Skin epidermis (tissue), 12 donors: ENCODE results near the gene MYLK.

Source experiments
- H3K27ac ChIP-seq, 21 experiments: fragments of 200-600 bp; sonication (generic) in 11 of 21; one replicate each; pipeline ENCODE4 v1.5.0; 2020; ENCODE audit warnings: mild to moderate bottlenecking in 3 of 21, inconsistent platforms in 2 of 21, moderate library complexity in 2 of 21
- H3K4me3 ChIP-seq, 7 experiments: fragments of 200-600 bp; sonication (generic) in 2 of 7; one replicate each; pipeline ENCODE4 v1.5.0; 2020; ENCODE audit warnings: inconsistent platforms in 2 of 7, mild to moderate bottlenecking in 2 of 7, moderate library complexity in 1 of 7

Gene MYLK

DNA sequence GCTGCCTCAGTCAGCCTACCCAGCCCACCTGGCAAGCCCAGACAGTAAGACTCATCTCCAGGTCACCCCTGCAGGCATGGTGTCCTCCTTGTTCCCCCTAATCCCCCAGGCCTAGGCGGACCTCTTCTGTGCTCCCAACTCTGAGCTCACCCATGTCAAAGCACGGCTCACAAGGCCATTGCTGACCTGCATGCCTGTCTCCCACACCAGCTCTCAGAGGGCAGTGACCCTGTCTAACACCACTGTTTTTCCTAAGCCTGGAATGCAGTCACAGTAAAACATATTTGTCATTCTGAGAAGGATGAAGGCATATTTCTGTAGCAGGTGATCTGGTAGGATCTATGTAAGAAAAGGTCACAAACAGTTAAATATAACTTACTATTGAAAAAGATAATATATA is 189.0 kb downstream of the MYLK start:
- H3K27ac ChIP-seq, result peak overlapping the region in 19 of 21 experiments; percentile 7 to 89 (median 66)
- H3K4me3 ChIP-seq, result no peak overlapping the region

DNA sequence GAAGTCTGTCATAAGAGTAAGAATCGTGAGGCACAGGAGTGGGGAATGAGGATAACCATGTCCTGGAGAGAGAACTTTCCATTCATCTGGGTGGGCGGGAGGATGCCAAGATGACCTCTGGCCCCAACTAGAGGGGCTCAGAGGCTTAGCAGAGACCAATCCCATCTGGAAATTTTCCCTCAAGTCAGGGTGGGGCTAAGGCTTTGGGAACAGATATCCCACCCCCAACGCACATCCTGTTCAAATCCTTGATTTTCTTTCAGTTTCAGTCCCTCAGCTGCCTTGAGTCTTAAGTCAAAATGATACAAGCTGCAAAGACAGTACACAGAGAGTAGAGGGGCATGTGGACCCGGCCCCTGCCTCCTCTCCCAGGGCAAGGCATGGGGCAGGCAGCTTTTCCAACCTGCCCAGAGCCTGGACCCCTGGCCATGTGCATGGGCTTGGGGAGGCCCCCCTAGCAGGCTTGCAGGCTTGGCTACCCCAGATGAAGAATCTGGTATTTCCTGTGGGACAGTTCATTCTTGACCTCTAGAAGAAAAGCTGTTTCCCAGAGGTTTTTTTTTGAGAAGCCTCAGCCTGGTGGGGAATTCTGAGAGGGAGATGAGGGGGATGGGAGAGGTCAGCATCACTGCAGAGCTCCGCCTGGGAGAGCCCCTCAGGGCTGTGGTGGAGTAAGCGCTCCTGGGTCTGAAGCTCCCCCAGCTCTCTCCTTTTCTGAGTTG is 189.6 kb downstream of the MYLK start:
- no peak overlapping the region for H3K4me3 ChIP-seq
- peak overlapping the region in 19 of 21 experiments; percentile 7 to 89 (median 66) for H3K27ac ChIP-seq

DNA sequence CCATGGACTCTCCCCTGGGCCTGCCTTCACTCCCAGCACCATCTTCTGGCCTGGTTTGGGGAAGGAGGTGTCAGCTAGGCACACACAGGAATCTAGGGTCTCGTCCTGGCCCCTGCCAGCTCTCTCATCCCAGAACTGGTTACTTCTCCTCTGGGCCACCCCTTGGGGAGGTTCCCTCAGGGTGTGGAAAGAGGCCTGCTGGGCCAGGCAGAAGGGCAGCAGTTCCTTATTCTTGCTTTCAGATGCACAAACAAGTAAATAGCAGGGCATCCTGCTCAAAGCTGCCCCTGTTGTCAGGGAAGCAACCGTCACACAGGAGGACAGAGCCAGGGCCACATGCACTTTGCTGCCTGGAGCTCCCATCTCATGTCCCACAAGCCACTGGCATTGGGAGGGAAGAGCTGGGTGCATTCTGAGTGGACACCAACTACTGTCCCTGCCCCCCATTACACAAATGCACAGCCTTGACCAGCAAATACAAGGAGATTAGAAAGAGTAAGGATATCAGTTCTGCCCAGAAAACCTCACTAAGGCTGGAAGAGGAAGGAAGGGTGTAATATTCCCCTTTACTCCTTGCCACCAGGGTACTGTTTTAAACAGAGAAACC is 190.4 kb downstream of the MYLK start:
- H3K27ac ChIP-seq, result peak overlapping the region in 18 of 21 experiments; percentile 20 to 89 (median 68)
- H3K4me3 ChIP-seq, result no peak overlapping the region

DNA sequence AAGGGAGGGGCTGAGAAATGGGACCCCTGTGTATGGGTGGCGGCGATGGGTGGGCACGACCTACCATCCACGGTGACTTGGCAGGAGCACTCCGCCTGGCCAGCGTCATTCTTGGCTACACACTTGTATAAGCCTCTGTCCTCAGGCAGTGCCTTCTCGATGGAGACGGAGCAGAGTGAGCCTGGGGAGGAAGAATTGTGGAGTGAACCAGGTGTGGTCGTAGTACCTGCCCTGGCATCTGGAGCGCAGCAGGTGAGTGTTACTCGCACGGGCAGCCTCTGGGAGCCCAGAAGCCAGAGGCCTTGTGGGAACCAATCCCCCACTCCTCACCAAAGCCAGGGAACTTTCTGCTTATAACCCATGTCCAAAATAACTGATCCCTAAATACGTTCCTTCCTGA is 191.5 kb downstream of the MYLK start:
- Histone ChIP-seq H3K4me3 (no peak overlapping the region), H3K27ac (peak overlapping the region in 11 of 21 experiments; percentile 3 to 89 (median 73))

DNA sequence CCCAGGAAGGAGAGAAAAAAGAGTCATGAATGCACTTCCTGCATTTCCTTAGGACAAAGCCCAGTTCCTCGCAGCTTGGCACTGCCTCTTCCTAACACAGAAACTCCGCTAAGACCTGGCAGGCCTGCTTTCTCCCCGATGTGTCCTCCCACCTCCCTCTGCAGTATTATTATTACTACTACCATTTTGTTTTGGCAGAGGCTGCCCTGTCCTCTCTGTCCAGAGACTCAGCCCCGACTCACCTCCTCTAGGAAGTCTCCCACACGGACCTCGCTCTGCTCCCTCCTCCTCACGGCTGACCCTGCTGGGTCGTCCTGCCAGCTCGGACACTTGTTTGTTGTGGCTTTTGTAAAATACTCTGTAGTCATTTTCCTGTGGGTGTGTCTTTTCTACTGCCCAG is 192.1 kb downstream of the MYLK start:
- Histone ChIP-seq H3K4me3 (no peak overlapping the region), H3K27ac (peak overlapping the region in 12 of 21 experiments; percentile 3 to 89 (median 55))

- Histone ChIP-seq H3K27ac (peak overlapping the region in 4 of 21 experiments; percentile 62 to 77 (median 73)), H3K4me3 (no peak overlapping the region)
These were observed 194.3 kb downstream of the MYLK start for GRCh38 chr3:123689831-123690230.

GRCh38 chr3:123688241-123688747 is 195.8 kb downstream of the MYLK start:
- peak overlapping the region in 11 of 21 experiments; percentile 15 to 77 (median 54) for H3K27ac ChIP-seq
- no peak overlapping the region for H3K4me3 ChIP-seq

GRCh38 chr3:123687286-123687685 is 196.8 kb downstream of the MYLK start:
- H3K4me3 ChIP-seq, result no peak overlapping the region
- H3K27ac ChIP-seq, result peak overlapping the region in 4 of 21 experiments; percentile 34 to 77 (median 55)

- Histone ChIP-seq H3K27ac (peak overlapping the region in 5 of 21 experiments; percentile 33 to 71 (median 39)), H3K4me3 (no peak overlapping the region)
These were observed 197.9 kb downstream of the MYLK start for GRCh38 chr3:123686251-123686650.

DNA sequence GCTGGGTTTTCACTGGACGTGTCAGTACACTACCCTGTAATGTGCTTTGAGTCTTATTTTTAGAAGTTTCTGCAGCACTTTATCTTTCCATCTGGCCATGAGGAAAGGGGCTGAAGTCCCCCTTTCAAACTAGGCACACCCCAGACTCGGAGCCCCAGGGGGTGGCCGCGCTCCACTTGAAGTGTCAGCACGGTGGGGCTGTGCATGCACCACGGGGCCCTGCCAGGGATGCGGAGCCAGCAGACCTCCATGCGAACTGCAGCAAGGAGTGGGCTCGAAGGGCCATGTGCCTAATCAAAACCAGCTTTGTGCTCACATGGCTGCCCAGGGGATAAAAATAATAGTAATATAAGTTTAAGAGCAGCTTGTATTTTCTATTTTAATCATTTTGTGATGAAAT is 198.4 kb downstream of the MYLK start:
- peak overlapping the region in 4 of 21 experiments; percentile 33 to 71 (median 39) for H3K27ac ChIP-seq
- no peak overlapping the region for H3K4me3 ChIP-seq

DNA sequence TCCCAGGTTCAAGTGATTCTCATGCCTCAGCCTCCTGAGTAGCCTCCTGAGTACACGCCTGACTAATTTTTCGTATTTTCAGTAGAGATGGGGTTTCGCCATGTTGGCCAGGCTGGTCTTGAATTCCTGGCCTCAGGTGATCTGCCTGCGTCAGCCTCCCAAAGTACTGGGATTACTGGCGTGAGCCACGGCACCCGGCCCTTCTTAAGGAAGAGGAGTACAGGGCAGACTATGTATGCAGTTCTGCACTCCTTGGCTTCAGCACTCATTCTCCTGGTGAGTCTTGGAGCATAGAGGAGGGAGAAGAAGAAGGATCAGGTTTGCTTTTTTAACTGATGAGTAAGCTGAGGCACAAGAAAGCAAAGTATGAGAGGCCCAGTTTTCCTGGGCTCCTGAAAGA is 199.5 kb downstream of the MYLK start:
- H3K4me3 ChIP-seq, result no peak overlapping the region
- no peak overlapping the region for H3K27ac ChIP-seq

DNA sequence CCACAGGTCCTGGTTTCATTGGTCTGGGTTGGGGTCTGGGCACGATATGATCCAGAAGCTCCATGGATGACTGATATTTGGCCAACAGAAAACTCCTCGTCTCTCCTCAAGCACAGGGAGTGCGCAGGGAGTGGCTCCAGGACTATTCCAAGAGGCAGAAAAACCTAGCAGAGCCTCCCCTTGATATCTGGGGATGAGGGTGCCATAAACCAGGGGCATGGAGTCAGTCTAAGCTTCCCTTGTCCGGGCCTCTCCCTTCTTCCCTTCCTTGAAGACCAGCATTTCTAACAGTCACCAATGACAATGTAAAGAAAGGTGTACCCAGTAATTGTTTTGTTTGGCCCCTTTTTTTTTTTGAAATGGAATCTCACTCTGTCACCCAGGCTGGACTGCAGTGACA is 199.9 kb downstream of the MYLK start:
- H3K4me3 ChIP-seq, result no peak overlapping the region

GRCh38 chr3:123683505-123684154 is 200.5 kb downstream of the MYLK start:
- Histone ChIP-seq H3K27ac (peak overlapping the region in 4 of 21 experiments; percentile 2 to 50 (median 30)), H3K4me3 (no peak overlapping the region)

More for the DNA sequence above, 199.9 kb downstream of the MYLK start:
- no peak overlapping the region for H3K27ac ChIP-seq

GRCh38 chr3:123682781-123683504 is 201.2 kb downstream of the MYLK start:
- Histone ChIP-seq H3K27ac (peak overlapping the region in 4 of 21 experiments; percentile 2 to 50 (median 34)), H3K4me3 (no peak overlapping the region)

- Histone ChIP-seq H3K27ac (no peak overlapping the region), H3K4me3 (no peak overlapping the region)
These were observed 201.8 kb downstream of the MYLK start for GRCh38 chr3:123682302-123682701.

DNA sequence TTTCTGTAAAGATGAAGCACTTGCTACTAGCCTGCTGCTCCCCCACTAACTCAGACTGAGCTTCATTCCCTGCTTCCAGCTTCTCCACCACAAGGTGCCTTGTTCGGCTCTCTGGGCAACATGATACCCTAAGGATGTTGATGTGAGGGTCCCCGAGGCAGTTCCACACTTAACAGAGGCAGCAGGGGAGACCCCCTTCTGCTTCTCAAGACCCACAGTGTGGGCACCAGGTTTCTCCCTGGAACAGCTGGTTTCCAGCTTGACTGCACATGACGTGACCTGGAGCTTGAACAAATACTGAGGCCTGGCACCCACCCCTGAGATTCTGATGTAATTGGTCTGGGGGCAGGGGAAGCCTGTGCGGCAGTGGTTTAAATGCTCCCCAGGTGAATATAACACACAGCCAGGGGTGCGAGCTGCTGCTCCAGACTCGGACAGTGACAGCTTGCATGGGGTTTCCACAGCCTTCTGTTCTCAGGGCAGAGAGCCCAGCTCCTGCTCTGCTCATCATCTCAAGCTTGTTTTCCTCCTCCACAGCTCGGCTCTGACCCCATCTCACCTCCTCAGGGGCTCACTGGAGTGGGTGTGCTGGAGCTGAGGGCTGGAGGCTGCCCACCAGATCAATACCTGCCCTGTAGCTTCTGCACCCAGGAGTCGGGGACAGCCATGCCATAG is 204.3 kb downstream of the MYLK start:
- no peak overlapping the region for H3K4me3 ChIP-seq

DNA sequence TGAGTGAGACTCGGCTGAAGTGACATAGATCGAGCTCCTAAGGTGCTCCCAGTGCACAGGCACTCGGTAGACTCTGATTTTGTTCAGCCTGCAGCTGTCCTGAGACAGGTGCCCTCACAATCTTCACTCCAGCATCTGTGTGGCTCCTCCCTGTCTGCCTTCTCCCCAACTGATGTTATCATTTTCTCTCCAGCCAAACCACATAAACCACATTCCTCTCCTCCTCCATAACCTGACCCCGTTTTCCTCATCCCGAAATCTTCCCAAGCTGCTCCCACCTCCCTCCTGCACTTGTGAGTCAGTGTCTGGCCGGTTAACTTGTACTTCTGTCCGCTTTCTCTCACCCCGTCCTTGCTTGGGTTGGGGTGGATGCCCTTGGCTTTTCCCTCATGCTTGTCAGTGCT is 206.0 kb downstream of the MYLK start:
- Histone ChIP-seq H3K4me3 (no peak overlapping the region), H3K27ac (no peak overlapping the region)

More for the DNA sequence above, 204.3 kb downstream of the MYLK start:
- no peak overlapping the region for H3K27ac ChIP-seq

GRCh38 chr3:123672429-123673146 is 211.5 kb downstream of the MYLK start:
- H3K4me3 ChIP-seq, result no peak overlapping the region
- no peak overlapping the region for H3K27ac ChIP-seq

- no peak overlapping the region for H3K27ac ChIP-seq
- H3K4me3 ChIP-seq, result no peak overlapping the region
These were observed 213.4 kb downstream of the MYLK start for GRCh38 chr3:123670743-123671142.
